HG02884 (cell line): ENCODE results near the gene P2RY12.

ENCODE experiments used
- ATAC-seq: cut with Tn5 transposase; IDR thresholded peaks from one replicate; pipeline ENCODE4 v1.9.1; 2021; ENCODE audit warnings: mild to moderate bottlenecking, moderate library complexity; ENCODE audit not compliant: unreplicated experiment

P2RY12 gene

GRCh38 chr3:151384741-151385174 is at the start of gene P2RY12:
Gene P2RY12, minus strand, starts transcription at chr3:151384753. Its CDS starts 45,908 bp downstream, at chr3:151338845.
- peak; percentile 40 for ATAC-seq

GRCh38 chr3:151432616-151433372 is 48.2 kb upstream of the P2RY12 start:
- no peak for ATAC-seq

- ATAC-seq: peak; percentile 34
These were observed 47.4 kb upstream of the P2RY12 start for GRCh38 chr3:151431940-151432339.

GRCh38 chr3:151430821-151431484 is 46.4 kb upstream of the P2RY12 start:
- ATAC-seq: peak; percentile 47

GRCh38 chr3:151428386-151428785 is 43.8 kb upstream of the P2RY12 start:
- no peak for ATAC-seq

GRCh38 chr3:151426341-151426657 is 41.7 kb upstream of the P2RY12 start:
- peak; percentile 55 for ATAC-seq

- peak; percentile 27 for ATAC-seq
These were observed 41.2 kb upstream of the P2RY12 start for GRCh38 chr3:151425627-151426340.

- ATAC-seq: no peak
These were observed 38.5 kb upstream of the P2RY12 start for GRCh38 chr3:151423091-151423490.

GRCh38 chr3:151421938-151422337 is 37.4 kb upstream of the P2RY12 start:
- ATAC-seq: peak; percentile 66

- ATAC-seq: no peak
These were observed 35.3 kb upstream of the P2RY12 start for GRCh38 chr3:151419806-151420205.

- no peak for ATAC-seq
These were observed 30.7 kb upstream of the P2RY12 start for GRCh38 chr3:151415289-151415688.

GRCh38 chr3:151412989-151413388 is 28.4 kb upstream of the P2RY12 start:
- ATAC-seq: no peak

GRCh38 chr3:151410891-151411559 is 26.5 kb upstream of the P2RY12 start:
- no peak for ATAC-seq

- no peak for ATAC-seq
These were observed 23.4 kb upstream of the P2RY12 start for GRCh38 chr3:151407928-151408327.

GRCh38 chr3:151404316-151404715 is 19.8 kb upstream of the P2RY12 start:
- no peak for ATAC-seq

GRCh38 chr3:151403246-151403645 is 18.7 kb upstream of the P2RY12 start:
- ATAC-seq: no peak

- no peak for ATAC-seq
These were observed 17.8 kb upstream of the P2RY12 start for GRCh38 chr3:151402349-151402748.

- no peak for ATAC-seq
These were observed 15.8 kb upstream of the P2RY12 start for GRCh38 chr3:151400341-151400740.

GRCh38 chr3:151398895-151399294 is 14.3 kb upstream of the P2RY12 start:
- peak; percentile 80 for ATAC-seq

- no peak for ATAC-seq
These were observed 11.3 kb upstream of the P2RY12 start for GRCh38 chr3:151395806-151396205.

GRCh38 chr3:151394611-151395010 is 10.1 kb upstream of the P2RY12 start:
- ATAC-seq: no peak
